OCI-LY7 (cell line): Measurements from ENCODE around the gene PITPNM3. TPM values are rescaled to one million over a fixed set of nuclear protein-coding genes. Genes with fewer than 3 reads are reported as not detected.

Experiments used
- BruUV-seq: library from RNA; stranded (reverse); fragments of 400-500 nt; replicated peaks from 2 replicates; lab custom pipeline; 2021; lab: Mats Ljungman, UMichigan
- CTCF ChIA-PET: fragments of 300-600 bp; sonication (Branson Sonifier 250); formaldehyde crosslinking; loops from one replicate; lab custom pipeline; 2022; ENCODE audit warnings: antibody characterized with exemption; ENCODE audit not compliant: unreplicated experiment; lab: Charles Lee
- POLR2A ChIA-PET: fragments of 300-600 bp; sonication (Branson Sonifier 250); formaldehyde crosslinking; loops from one replicate; lab custom pipeline; 2022; ENCODE audit warnings: antibody characterized with exemption; lab: Charles Lee
- DNase-seq: peaks from one replicate; pipeline ENCODE4 v3.0.0-alpha.2; 2015; ENCODE audit warnings: low spot score
- H2AFZ ChIP-seq: fragments of 200-600 bp; sonication (generic), shearing (Covaris generic); 2 replicates; pipeline ENCODE4 v1.6.1; 2014; ENCODE audit warnings: mild to moderate bottlenecking, antibody characterized with exemption, low read length, moderate library complexity
- H3K27ac ChIP-seq: fragments of 200-600 bp; sonication (generic); 2 replicates; pipeline ENCODE4 v1.5.1; 2014; ENCODE audit warnings: mixed run types, low read depth, mild to moderate bottlenecking, moderate library complexity, low read length, inconsistent platforms; ENCODE audit not compliant: poor library complexity, severe bottlenecking
- H3K36me3 ChIP-seq: fragments of 200-600 bp; sonication (generic); 2 replicates; pipeline ENCODE4 v1.6.1; 2014; ENCODE audit warnings: mild to moderate bottlenecking, antibody characterized with exemption, low read length, moderate library complexity, mixed read lengths; ENCODE audit not compliant: insufficient read depth
- H3K4me1 ChIP-seq: fragments of 200-600 bp; sonication (generic); 2 replicates; pipeline ENCODE4 v1.5.1; 2014; ENCODE audit warnings: mild to moderate bottlenecking, low read length; ENCODE audit not compliant: insufficient read depth, poor library complexity, severe bottlenecking
- H3K4me2 ChIP-seq: fragments of 200-600 bp; sonication (generic); 2 replicates; pipeline ENCODE4 v1.6.1; 2014; ENCODE audit warnings: mild to moderate bottlenecking, low read length
- H3K4me3 ChIP-seq: fragments of 200-600 bp; sonication (generic); 2 replicates; pipeline ENCODE4 v1.5.1; 2014; ENCODE audit warnings: mild to moderate bottlenecking, low read depth, low read length; ENCODE audit not compliant: poor library complexity, severe bottlenecking
- H3K79me2 ChIP-seq: fragments of 200-600 bp; sonication (generic); 2 replicates; pipeline ENCODE4 v1.6.1; 2016; ENCODE audit warnings: low read depth, mild to moderate bottlenecking, low read length, moderate library complexity, mixed read lengths; ENCODE audit not compliant: insufficient read depth
- H3K9me2 ChIP-seq: fragments of 200-600 bp; sonication (generic); 2 replicates; pipeline ENCODE4 v1.6.1; 2016; ENCODE audit warnings: mild to moderate bottlenecking, low read length, mixed read lengths; ENCODE audit not compliant: insufficient read depth
- H3K9me3 ChIP-seq: fragments of 200-600 bp; sonication (generic); 2 replicates; pipeline ENCODE4 v1.6.1; 2014; ENCODE audit warnings: mild to moderate bottlenecking, mixed run types, low read length, mixed read lengths
- H4K20me1 ChIP-seq: fragments of 200-600 bp; sonication (generic); 2 replicates; pipeline ENCODE4 v1.6.1; 2014; ENCODE audit warnings: mild to moderate bottlenecking, antibody characterized with exemption, low read length, moderate library complexity, mixed read lengths; ENCODE audit not compliant: insufficient read depth
- CTCF ChIP-seq: fragments of 200-600 bp; sonication (generic); conservative IDR thresholded peaks from 2 replicates; pipeline ENCODE4 v1.5.1; 2014; ENCODE audit warnings: mild to moderate bottlenecking, antibody characterized with exemption, low read length, moderate library complexity, mixed read lengths
- EZH2phosphoT487 ChIP-seq: fragments of 200-600 bp; sonication (generic); IDR thresholded peaks from 2 replicates; pipeline ENCODE4 v1.6.1; 2018; ENCODE audit warnings: low read depth, borderline replicate concordance, mild to moderate bottlenecking, mixed run types, antibody characterized with exemption, low read length, moderate library complexity, mixed read lengths
- intact Hi-C: fragments of 100-400 bp; cut with micrococcal nuclease; formaldehyde crosslinking; loops from one replicate; pipeline ENCODE4 v1.10.0; 2022; ENCODE audit not compliant: unreplicated experiment
- total RNA-seq, 2 experiments: library from RNA; depleted of rRNA in 1 of 2; stranded (reverse); fragments of >200 nt in 1 of 2; shearing (Covaris generic) in 1 of 2; gene quantifications; 2 replicates each; pipeline ENCODE4 v1.2.3, GENCODE V29; 2014 to 2022

PITPNM3 gene
- total RNA-seq, 2 experiments from 2014 or later = 0.76 to 1.6 TPM

DNA sequence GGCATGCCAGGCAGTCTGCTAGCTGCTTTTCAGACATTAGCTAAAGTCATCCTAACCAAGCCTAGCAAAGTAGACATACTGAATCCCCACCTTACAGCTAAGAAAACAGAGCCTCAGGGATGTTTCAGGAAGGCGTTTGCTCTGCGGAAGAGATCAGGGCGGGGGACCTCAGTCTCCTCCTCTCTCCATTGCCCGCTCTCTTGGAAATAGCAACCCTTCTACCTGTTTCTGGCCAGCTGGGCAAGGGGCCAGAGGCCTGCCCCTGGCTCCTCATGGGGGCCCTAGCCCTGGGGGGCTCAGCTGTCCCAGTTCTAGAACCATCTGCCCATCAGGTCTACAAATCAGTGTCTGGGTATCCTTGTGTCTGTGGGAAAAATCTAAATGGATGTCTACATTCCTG, 14.5 kb downstream of the PITPNM3 start:
- no peaks in the 10 kb centered on the region for H3K4me1 ChIP-seq
- ChIA-PET CTCF (no interaction called here), POLR2A (no interaction called here)
- intact Hi-C loops = no loop called here
- H4K20me1 ChIP-seq = no peaks in the 10 kb centered on the region
- no peak overlapping the region for H3K4me2 ChIP-seq
- DNase-seq = no peak
- TF ChIP-seq EZH2phosphoT487 = no peak
- TF ChIP-seq CTCF = no peak
- no peak overlapping the region for H3K4me3 ChIP-seq
- no peaks in the 10 kb centered on the region for H3K79me2 ChIP-seq
- no peaks in the 10 kb centered on the region for H3K9me3 ChIP-seq
- no peak overlapping the region for H3K27ac ChIP-seq
- no peaks in the 10 kb centered on the region for H3K36me3 ChIP-seq
- no peak overlapping the region for H2AFZ ChIP-seq
- BruUV-seq = no TSS peak
- no peaks in the 10 kb centered on the region for H3K9me2 ChIP-seq

DNA sequence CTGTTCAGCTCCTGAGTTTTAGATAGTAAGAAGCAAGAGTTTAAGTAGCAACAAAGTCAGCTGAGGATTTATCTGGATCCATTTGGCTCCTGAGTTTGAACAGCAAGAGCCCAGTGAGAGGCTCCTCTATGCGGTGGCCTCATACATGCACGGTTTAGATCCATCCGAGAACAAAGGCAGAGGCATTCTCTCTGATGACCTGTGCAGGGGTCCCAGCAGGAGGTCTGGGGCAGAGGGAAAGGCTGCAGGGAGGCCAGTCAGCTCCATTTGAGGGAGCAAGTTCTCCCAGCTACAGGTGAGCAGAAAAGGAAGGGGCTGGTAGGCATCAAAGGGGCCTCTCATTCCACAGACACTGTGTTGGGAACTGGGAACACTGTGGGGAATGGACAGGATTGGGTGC, 16.5 kb downstream of the PITPNM3 start:
- TF ChIP-seq EZH2phosphoT487 = no peak
- TF ChIP-seq CTCF = no peak
- Histone ChIP-seq H3K9me3 (no peaks in the 10 kb centered on the region), H3K4me1 (no peaks in the 10 kb centered on the region), H3K4me3 (no peak overlapping the region), H2AFZ (no peak overlapping the region), H3K27ac (no peak overlapping the region), H3K36me3 (no peaks in the 10 kb centered on the region), H3K4me2 (no peak overlapping the region), H3K79me2 (no peaks in the 10 kb centered on the region), H4K20me1 (no peaks in the 10 kb centered on the region), H3K9me2 (no peaks in the 10 kb centered on the region)
- ChIA-PET POLR2A (no interaction called here), CTCF (no interaction called here)
- no peak for DNase-seq
- BruUV-seq = no TSS peak
- intact Hi-C loops = no loop called here

- CTCF ChIA-PET = no interaction called here
- H3K9me2 ChIP-seq = no peaks in the 10 kb centered on the region
- no peak overlapping the region for H2AFZ ChIP-seq
- no peaks in the 10 kb centered on the region for H3K4me1 ChIP-seq
- POLR2A ChIA-PET = no interaction called here
- no peaks in the 10 kb centered on the region for H4K20me1 ChIP-seq
- no peak for DNase-seq
- H3K4me2 ChIP-seq = no peak overlapping the region
- H3K79me2 ChIP-seq = no peaks in the 10 kb centered on the region
- BruUV-seq = no TSS peak
- H3K4me3 ChIP-seq = no peak overlapping the region
- H3K9me3 ChIP-seq = no peaks in the 10 kb centered on the region
- TF ChIP-seq EZH2phosphoT487 = no peak
- TF ChIP-seq CTCF = no peak
- intact Hi-C loops = no loop called here
- H3K27ac ChIP-seq = no peak overlapping the region
- H3K36me3 ChIP-seq = no peaks in the 10 kb centered on the region
These were observed 19.7 kb downstream of the PITPNM3 start for GRCh38 chr17:6536566-6537065.
